ENCODE data around the gene MRPS5.

- TF ChIP-seq CTCF (IDR thresholded peaks at IDR 0.05; ENCODE audit: insufficient read depth, low read length), result no peak
- no peak for TF ChIP-seq POLR2AphosphoS5 (IDR thresholded peaks at IDR 0.05; ENCODE audit: low read depth)
- TF ChIP-seq SPI1 (IDR thresholded peaks at IDR 0.05; ENCODE audit: borderline replicate concordance, low read depth), result no peak
- no peak for TF ChIP-seq REST (IDR thresholded peaks at IDR 0.05; ENCODE audit: insufficient replicate concordance, low read depth)
- TF ChIP-seq GABPA (IDR thresholded peaks at IDR 0.05; ENCODE audit: low read depth), result no peak
Observed at GRCh38 chr2:95060446-95061118, 61.0 kb downstream of the MRPS5 start.

Data from HL-60 (cell line).